AG10803 (cell line): ENCODE results near the gene FAM135A.
"Not testable (repeated sequence)": the region's sequence is repeated elsewhere in the genome, so short reads cannot be mapped to it uniquely, and the experiment has no call there.

Source experiments
- DNase-seq: peaks from one replicate; pipeline ENCODE4 v3.0.0; 2010; ENCODE audit warnings: low read depth
- H3K4me3 ChIP-seq: 2 replicates; pipeline ENCODE4 v1.5.1; 2011; ENCODE audit warnings: mild to moderate bottlenecking, low read length, control low read depth
- TF ChIP-seq, protein P1 (sequence below): conservative IDR thresholded peaks from 2 replicates; pipeline ENCODE4 v1.5.1; 2011; ENCODE audit warnings: mild to moderate bottlenecking, low read length, control low read depth, inconsistent platforms

Gene FAM135A

DNA sequence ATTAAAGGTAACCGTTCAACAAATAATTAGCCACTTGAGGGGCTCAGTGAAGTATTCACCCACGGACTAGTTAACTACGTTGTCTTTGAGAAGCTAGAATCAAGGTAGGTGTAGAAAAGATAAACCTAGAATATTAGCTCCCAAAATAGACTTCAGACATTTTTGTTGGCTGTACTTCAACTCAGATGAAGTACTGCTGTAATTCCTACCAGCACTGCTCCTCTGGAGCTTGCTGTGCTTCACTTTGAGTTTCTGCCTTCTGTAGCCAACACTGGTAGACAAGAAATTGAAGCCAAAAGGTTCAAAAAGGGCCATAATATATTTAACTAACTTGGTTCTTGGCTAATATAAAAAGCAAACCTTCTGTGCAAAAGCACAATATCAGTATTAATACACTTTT is 134.6 kb downstream of the FAM135A start:
- TF ChIP-seq, protein P1, sequence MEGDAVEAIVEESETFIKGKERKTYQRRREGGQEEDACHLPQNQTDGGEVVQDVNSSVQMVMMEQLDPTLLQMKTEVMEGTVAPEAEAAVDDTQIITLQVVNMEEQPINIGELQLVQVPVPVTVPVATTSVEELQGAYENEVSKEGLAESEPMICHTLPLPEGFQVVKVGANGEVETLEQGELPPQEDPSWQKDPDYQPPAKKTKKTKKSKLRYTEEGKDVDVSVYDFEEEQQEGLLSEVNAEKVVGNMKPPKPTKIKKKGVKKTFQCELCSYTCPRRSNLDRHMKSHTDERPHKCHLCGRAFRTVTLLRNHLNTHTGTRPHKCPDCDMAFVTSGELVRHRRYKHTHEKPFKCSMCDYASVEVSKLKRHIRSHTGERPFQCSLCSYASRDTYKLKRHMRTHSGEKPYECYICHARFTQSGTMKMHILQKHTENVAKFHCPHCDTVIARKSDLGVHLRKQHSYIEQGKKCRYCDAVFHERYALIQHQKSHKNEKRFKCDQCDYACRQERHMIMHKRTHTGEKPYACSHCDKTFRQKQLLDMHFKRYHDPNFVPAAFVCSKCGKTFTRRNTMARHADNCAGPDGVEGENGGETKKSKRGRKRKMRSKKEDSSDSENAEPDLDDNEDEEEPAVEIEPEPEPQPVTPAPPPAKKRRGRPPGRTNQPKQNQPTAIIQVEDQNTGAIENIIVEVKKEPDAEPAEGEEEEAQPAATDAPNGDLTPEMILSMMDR = no peak
- no peak for DNase-seq

DNA sequence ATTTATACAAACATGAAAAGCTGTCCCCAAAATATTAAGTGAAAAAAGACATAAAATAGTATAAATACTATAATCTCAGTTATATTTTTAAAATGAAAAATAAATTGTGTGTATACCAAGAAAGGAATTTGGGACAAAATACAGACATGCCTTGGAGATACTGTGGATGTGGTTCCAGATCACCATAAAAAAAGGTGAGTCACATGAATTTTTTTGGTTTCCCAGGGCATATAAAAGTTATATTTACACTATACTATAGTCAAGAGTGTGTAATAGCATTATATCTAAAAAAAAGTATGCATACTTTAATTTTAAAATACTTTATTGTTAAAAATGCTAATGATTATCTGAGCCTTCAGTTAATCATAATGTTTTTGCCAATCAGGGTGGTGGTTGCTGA is 136.0 kb downstream of the FAM135A start:
- TF ChIP-seq, protein P1 = no peak
- H3K4me3 ChIP-seq = no peak overlapping the region
- DNase-seq = peak; percentile 19

More for the DNA sequence above, 134.6 kb downstream of the FAM135A start:
- no peak overlapping the region for H3K4me3 ChIP-seq

DNA sequence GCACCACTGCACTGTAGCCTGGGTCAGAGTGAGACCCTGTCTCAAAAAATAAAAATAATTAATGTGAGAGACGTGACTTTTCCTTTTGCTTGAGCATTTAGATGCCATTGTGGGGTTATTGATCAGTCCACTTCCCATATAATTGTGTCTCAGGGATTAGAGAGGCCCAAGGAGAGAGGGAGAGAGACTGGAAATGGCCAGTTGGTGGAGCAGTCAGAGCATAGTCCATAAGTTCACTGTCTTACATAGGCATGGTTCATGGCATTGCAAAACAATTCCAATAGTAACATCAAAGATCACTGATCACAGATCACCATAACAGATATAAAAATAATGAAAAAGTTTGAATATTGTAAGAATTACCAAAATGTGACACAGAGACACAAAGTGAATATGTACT is 138.3 kb downstream of the FAM135A start:
- TF ChIP-seq, protein P1 = no peak
- no peak for DNase-seq
- H3K4me3 ChIP-seq = no peak overlapping the region

DNA sequence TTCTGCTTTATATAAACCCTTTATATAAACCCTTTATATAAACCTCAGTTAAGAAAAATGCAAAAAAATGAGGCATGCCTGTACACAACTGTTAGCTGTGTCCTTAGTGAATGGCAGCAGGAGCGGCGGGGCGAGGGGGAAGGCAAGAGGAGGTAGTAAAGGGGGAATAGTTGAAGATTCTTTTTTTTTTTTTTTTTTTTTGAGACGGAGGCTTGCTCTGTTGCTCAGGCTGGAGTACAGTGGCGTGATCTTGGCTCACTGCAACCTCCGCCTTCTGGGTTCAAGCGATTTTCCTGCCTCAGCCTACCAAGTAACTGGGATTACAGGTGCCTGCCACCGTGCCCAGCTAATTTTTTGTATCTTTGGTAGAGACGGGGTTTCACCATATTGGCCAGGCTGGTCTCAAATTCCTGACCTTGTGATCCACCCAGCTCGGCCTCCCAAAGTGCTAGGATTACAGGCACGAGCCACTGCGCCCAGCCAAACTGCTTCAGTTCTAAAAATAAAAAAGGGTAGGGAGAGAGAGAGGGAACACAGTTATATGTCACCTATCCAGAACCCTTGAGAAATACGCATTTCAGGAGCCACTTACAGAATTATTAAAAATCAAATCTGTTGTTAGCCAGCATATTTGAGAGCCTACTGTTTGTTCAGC is 139.1 kb downstream of the FAM135A start:
- not testable (repeated sequence) for DNase-seq, H3K4me3 ChIP-seq

DNA sequence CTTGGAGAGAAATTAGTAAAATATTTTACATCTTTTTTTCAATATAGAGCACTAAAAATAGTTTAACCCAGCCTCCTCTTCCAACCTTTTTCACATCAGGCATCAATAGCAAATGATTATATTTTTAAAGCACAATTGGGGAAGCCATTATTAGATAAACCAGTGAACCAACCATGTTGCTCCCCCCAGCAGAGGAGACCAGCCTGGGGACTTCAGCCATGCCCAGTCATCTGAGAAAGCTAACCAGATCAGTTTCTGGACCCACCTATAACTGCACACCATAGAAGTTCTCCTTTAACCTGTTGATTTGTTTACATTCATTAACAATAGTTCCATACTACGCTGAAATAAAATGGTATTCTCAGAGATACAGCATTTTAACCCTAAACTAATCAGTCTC is 139.7 kb downstream of the FAM135A start:
- DNase-seq = no peak
- no peak overlapping the region for H3K4me3 ChIP-seq
- TF ChIP-seq, protein P1 = no peak

DNA sequence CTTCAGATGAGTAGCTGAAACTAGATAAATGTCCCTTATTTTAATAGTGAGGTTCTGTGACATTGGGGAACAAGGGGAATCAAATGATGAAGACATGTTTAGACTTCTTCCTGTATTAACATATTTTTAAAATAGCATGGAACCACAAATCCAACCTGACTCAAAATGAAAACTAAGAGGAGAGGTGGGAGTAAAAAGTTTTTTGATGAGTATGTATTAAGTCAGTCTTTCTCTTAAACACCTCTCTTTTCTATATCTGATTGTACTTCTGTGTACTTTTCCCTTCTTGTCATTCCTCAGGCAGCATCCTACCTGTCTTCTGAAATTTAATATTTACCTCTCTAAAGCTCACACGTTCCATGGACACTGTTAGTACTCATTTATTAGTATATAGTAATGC is 144.7 kb downstream of the FAM135A start:
- H3K4me3 ChIP-seq = no peak overlapping the region
- TF ChIP-seq, protein P1 = no peak
- no peak for DNase-seq

DNA sequence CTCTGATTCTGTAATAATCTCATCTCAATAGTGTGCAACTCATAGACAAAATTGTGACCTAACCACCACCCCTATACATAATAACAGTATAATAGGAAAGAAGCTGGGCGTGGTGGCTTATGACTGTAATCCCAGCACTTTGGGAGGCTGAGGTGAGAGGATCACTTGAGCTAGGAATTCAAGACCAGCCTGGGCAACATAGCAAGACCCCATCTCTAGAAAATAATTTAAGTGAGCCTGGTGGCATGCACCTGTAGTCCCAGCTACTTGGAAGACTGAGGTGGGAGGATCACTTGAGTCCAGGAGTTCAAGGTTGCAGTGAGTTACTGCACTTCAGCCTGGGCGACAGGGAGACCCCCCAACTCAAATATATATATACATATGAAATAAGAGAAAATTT is 149.1 kb downstream of the FAM135A start:
- DNase-seq, H3K4me3 ChIP-seq: not testable (repeated sequence)

DNA sequence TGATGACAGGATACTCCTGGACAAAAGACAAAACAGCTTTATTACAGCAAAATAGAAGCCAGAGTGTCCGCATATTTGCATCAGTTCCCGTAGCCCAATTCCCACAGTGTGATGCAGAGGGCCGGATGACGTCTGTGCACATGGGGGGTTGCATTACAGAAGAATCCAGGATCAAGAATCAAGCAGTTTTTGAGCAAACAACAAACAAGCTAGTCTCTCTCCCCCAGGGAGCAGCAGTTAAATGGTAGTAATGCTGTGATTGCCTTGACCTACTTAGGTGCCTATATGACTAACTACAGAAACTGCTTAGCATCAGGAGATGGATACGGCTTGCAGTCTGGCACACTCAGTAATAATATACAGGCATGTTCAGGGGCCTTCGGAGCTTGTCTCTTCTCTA is 150.2 kb downstream of the FAM135A start:
- H3K4me3 ChIP-seq = no peak overlapping the region
- peak; percentile 49 for DNase-seq
- TF ChIP-seq, protein P1 = no peak
